GM04503 (cell line): ENCODE data around the gene PIM3.
"Not testable (repeated sequence)": the region's sequence is repeated elsewhere in the genome, so short reads cannot be mapped to it uniquely, and the experiment has no call there.

Source experiments
- DNase-seq: peaks from one replicate; pipeline ENCODE4 v3.0.0-alpha.2; 2012; ENCODE audit warnings: low read depth

The PIM3 gene

DNA sequence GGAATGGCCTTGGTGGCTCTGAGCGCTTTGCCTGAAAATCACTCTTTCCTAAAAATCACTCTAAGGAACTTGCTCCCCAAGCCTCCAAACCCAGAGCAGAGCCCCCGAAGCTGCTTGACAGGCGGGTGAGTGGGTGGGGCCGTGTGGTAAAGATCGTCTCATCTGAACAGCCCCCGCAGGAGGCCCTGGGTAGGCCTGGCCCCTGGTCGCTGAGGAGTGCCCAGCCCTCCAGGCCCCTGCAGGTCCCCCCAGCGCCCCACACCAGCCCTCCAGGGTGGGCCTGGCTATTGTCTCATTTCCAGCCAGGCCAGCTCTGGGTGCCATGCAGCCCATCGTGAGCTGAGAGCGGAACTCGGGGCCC is 17.2 kb upstream of the PIM3 start:
- no peak for DNase-seq

GRCh38 chr22:49943771-49944398 is 16.7 kb upstream of the PIM3 start:
- no peak for DNase-seq

GRCh38 chr22:49944399-49944891 is 16.1 kb upstream of the PIM3 start:
- no peak for DNase-seq

GRCh38 chr22:49945042-49945794 is 15.4 kb upstream of the PIM3 start:
- DNase-seq = not testable (repeated sequence)

DNA sequence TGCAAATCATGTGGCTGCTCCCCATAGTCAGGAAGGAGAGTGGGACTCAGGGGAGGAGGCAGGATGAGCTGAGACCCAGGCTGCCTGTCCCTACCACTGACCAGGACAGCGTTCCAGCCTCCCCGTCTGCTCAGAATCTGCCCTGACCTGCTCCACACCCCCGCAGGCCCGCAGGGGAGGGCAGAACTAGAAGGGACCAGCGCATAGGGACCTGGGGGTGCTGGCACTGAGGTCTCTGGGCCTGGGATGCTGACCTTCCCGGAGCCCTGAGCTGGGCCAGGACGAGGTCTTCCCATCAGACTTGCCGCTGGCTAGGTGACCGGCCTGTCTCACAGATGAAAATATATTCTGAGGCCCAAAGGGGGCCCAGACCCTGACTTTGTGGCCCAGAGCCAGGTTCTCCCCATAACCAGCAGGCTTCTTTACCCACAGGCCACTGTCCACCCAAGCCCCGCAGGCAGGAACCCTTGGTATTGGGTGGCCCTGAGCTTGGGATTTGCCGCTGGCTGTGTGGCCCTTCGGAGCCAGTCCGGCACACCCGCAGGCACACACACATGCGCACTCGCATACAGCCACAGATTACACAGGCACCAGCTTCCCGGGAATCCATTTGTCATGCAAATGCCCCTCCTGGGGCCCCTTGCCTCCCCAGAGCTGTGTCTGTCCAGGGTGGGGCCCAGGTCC is 13.8 kb upstream of the PIM3 start:
- no peak for DNase-seq

DNA sequence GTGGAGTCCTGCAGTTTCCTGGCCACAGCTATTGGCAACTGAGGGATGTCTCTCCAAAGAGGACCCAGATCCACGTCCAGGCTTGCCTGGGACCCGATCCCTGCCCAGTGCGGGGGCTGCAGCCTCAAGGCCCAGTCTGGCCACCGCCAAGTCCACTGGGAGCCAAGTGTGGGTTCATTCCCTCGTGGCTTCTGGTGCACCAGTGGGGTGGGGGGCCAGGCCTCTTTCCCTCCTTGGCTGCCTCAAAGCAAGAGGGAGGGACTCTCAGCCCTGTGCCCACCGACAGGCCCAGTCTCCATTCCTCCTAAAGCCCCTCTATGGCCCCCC is 13.3 kb upstream of the PIM3 start:
- DNase-seq = no peak

DNA sequence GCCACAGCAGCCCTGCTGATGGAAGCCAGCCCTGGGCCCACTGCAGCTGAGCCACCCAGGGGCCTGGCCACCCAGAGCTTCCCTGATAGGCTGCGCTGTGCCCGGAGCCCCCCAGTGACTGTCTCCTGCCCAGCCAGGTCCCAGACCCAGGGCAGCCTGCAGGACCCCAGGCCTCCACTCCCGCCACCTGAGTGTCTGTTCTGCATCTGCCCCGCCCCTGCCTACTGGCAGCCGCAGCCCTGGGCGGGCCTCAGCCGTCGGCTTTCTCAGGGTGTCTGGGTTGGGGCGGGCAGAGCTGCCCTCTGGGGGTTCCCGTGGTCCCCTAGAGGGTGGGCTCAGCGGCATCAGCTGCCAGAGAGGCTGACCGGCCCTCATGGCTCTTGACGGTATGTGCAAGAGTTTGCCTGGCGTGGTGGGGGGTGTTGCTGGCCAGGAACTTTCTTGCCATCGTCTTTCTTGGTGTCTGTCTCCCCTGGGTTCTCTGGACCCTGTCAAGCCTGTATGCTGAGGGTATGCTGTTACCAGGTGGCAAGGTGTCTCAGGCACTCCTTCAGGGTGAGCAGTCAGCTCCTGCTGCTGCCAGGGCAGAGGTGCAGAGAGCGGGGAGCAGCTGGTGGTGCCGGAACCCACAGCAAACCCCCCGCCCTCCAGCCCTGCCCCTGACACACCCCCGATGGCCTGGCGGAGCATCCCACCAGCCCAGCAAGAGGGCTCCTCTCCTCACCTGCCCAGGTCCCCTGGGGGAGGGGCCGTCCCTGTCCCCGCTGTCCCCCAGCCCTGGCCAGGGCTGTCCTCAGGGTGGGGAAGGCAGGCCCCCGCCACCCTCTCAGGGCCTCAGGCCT is 12.2 kb upstream of the PIM3 start:
- no peak for DNase-seq

GRCh38 chr22:49948958-49949913 is 11.3 kb upstream of the PIM3 start:
- no peak for DNase-seq

DNA sequence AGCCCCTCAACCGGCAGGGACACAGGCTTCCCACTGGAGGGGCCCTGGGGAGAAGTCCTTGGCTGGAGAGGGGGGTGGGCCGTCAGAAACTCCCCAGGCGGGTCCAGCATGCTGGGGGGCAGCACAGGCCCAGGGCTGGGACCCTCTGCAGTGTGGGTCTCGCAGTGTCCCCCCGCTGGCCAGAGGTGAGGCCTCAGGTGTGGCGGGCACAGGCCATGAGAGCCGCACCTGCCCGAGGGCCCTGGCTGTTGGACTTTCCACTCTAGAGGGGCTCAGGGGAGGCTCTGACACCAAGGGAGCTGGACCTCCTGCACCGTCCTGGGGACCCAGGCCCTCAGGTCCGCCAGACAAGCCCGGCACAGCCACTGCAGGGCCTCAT is 10.7 kb upstream of the PIM3 start:
- DNase-seq = no peak

GRCh38 chr22:49950396-49950994 is 10.1 kb upstream of the PIM3 start:
- no peak for DNase-seq

GRCh38 chr22:49951000-49951677 is 9.4 kb upstream of the PIM3 start:
- no peak for DNase-seq

DNA sequence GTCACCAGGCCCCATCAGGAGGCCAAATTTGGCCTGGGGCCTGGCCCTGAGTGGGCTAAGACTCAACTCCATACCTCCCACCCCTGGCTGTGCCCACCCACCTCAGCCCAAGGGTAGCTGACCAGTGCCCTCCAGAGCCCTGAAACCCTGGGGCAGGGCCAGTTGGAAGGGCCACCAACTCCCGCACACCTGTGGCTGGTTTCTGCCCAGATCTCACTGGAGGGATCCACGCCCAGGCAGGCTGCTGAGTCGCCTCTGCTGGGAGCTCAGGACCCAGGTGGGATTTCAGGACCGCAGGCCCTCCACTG is 8.9 kb upstream of the PIM3 start:
- no peak for DNase-seq

DNA sequence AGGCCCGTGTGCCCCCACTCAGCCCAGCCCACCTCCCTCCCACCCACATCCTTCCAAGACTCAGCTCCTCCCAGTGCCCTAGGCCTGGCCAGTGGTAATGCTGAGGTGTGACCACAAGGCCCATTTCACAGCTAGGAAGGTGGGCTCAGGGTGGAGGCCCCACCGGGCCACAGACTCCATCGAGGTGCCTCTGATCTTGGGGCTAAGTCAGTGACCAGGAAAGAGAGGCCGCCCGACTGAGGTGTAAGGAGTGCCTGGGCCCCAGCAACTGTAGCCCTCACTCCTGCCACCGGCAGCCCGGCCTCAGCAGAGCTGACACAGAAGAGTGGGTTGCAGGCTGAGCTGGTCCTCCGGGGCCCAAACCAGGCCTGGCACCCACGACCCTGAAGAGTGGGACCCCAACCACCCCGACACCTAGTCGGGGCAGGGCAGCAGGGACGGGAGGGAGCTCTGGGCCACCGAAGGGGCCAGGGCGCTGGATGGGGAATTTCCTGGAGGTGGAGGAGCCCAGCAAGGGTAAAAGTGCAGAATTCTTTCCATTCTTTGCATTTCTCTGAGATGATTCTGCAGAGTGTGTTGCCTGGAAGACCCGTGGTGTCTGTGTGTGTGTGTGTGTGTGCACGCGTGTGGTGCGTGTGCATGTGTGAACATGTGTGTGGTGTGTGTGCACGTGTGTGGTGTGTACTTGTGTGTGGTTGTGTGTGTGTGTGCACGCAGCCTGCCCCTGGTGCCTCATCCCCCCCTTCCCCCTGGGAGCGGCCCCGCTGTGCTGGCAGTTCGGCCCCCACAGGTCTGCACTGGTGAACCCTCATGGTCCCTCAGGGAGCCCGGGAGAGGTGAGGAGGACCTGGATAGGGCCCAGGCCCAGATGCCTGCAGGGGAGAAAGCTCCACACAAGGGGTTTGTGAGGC is 8.3 kb upstream of the PIM3 start:
- no peak for DNase-seq

GRCh38 chr22:49953027-49953679 is 7.4 kb upstream of the PIM3 start:
- DNase-seq = no peak

DNA sequence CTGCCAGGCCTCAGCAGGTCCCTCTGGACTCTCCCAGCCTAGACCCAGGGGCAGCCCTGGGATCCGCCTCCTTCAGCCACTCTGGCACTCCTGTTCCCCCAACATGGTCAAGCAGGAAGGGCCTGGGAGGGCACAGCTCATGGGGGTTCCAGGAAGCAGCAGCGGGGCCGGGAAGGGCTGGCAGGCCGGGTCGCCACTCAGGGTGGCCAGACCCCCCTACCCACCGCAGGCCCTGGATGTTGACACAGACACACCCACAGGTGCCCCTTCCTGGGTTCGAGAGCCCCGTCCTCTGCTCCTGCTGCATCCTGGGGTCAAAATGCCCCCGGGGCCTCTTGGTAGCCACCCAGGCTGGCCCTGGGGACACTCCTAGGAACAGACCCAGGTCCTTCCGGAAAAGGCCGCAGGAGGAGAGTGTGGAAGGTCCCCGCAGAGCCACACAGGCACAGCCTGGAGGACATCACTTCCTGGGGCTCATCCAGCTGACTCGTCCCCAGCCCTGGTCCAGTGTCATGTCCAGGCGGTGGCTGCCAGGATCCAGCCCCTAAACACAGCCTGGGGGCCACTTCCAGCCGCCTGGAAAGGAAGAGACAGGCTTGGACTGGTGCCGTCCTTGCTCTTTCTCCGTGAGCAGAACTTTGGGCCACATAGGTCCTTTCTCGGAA is 6.8 kb upstream of the PIM3 start:
- DNase-seq = no peak

DNA sequence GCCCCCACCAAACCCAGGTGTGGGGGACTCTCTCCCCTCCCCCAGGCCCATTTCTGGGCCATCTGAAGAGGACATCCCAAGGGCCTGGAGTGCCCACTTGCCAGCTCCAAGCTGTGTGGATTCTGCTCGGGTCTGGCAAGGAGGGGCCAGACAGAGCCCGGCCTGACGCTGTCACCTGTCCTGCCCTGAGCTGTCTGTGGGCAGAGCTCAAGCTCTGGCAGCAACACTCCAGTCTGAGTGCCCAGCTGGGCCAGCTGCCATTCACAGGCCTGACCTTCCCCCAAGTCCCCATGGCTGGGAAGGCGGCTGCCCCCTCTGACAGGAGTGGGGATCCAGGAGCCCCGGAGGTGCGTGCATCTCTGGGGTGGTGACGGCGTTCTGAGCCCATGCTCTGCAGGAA is 6.2 kb upstream of the PIM3 start:
- DNase-seq = no peak

- DNase-seq = no peak
Observed at GRCh38 chr22:49954991-49955580, 5.5 kb upstream of the PIM3 start.
